Measurements from ENCODE around the gene KRT85. TPM values are rescaled to one million over a fixed set of nuclear protein-coding genes. Genes with fewer than 3 reads are reported as not detected.

KRT85 gene
- total RNA-seq, 4 donors from 2014 or later = not detected

DNA sequence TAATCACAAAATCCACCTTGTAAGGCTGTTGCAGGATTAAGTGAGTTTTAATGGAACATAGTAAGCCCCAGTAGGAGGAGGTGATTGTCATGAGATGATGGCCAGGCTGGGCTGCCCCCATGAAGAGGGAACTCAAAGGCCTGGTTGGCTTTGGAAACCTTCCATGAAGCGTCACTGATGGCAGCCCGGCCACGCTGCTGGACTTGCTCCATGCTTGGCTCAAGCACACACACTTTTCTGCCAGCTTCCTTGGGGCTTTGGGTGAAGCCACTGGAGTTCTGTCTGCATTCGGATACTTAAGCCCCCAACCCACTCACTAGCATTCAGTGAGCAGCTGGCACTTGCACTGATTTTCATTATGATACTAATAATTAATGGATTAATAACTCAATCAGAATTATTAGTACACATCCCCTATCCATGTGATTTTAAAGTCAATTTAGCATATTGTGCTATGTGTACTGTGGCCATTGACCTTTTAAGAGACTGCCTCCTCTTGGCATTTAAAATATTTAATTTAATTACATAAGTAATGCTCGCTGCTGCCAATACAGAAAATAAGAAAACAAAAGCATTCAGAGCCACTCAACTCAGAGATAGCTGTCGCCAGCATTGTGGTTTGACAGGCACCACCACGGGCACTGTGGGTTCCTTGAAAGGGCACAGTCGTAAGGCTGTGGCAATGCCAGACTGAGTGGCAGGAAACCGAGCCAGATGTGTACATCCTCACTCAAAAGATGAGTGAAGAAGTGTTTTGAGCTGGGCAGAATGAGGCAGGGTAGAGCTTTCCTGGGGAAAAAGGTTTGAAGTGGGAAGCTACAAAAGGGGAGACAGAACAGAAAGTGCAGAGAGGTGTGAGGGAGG lies 15.9 kb downstream of the KRT85 start:
- intact Hi-C loops (cut with DNase I) = no loop called here
- Histone ChIP-seq H3K27ac (no peak overlapping the region), H3K9me3 (no peaks in the 10 kb centered on the region), H3K27me3 (peaks cover 0 to 66% (median 0%) of the 10 kb centered on the region in 4 donors), H3K4me1 (peaks cover 0 to 24% (median 0%) of the 10 kb centered on the region in 3 donors), H3K36me3 (no peaks in the 10 kb centered on the region), H3K4me3 (no peak overlapping the region)
- TF ChIP-seq POLR2A (IDR thresholded peaks at IDR 0.05) = no peak
- TF ChIP-seq, protein P1, sequence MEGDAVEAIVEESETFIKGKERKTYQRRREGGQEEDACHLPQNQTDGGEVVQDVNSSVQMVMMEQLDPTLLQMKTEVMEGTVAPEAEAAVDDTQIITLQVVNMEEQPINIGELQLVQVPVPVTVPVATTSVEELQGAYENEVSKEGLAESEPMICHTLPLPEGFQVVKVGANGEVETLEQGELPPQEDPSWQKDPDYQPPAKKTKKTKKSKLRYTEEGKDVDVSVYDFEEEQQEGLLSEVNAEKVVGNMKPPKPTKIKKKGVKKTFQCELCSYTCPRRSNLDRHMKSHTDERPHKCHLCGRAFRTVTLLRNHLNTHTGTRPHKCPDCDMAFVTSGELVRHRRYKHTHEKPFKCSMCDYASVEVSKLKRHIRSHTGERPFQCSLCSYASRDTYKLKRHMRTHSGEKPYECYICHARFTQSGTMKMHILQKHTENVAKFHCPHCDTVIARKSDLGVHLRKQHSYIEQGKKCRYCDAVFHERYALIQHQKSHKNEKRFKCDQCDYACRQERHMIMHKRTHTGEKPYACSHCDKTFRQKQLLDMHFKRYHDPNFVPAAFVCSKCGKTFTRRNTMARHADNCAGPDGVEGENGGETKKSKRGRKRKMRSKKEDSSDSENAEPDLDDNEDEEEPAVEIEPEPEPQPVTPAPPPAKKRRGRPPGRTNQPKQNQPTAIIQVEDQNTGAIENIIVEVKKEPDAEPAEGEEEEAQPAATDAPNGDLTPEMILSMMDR (IDR thresholded peaks at IDR 0.05) = no peak
- DNase-seq = no peak
- WGBS, 2 donors = 22 to 35% methylated on average over 9 of the region's 9 CpGs

DNA sequence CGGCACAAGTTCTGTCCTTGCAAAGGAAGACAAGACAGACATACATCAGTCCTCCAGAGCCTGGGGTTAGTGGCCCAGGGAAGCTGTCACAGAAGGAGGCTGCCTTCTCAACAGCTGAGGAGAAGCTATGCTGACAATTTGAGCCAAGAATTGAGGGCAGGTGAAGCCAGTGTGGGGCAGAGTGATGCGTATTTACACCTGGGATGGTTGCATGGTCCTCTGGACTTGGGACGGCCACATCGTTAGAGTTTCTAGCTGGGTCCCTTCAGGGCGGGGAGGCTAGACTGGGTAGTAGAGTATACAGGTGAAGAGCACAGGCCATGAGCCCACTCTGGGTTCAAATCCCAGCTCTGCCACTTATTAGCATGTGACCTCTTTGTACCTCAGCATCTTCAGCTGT lies 16.5 kb downstream of the KRT85 start:
- intact Hi-C loops (cut with DNase I) = no loop called here
- H3K36me3 ChIP-seq = no peaks in the 10 kb centered on the region
- H3K9me3 ChIP-seq = no peaks in the 10 kb centered on the region
- H3K4me3 ChIP-seq = no peak overlapping the region
- H3K4me1 ChIP-seq = peaks cover 0 to 30% (median 0%) of the 10 kb centered on the region in 3 donors
- no peak for DNase-seq
- H3K27ac ChIP-seq = no peak overlapping the region
- peaks cover 0 to 60% (median 0%) of the 10 kb centered on the region in 4 donors for H3K27me3 ChIP-seq
- WGBS, 2 donors = 82 to 96% methylated on average over 4 to 5 of the region's 5 CpGs
- TF ChIP-seq POLR2A (IDR thresholded peaks at IDR 0.05) = no peak
- TF ChIP-seq, protein P1 (IDR thresholded peaks at IDR 0.05) = no peak

DNA sequence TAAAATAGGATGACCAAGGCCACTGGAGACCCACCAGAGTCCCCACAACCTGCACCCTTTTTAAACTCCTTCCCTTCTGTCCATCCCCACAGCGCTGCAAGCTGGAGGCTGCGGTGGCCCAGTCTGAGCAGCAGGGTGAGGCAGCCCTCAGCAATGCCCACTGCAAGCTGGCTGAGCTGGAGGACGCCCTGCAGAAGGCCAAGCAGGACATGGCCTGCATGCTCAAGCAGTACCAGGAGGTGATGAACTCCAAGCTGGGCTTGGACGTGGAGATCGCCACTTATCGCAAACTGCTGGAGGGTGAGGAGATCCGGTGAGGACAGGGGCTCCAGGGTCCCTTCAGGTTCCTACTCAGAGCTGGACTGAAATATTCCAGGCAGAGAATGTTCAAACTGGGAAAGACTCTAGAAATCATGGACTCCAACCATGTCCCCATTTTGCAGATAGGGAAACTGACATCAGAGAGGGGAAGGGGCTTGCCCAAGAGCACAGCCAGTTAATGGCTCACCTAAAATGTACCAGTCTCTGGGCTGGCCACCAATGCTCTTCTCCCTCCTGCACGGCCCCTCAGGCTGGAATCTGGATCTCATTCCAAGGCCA lies 17.2 kb downstream of the KRT85 start:
- Histone ChIP-seq H3K4me1 (peaks cover 0 to 34% (median 0%) of the 10 kb centered on the region in 3 donors), H3K27me3 (peaks cover 0 to 53% (median 0%) of the 10 kb centered on the region in 4 donors), H3K9me3 (no peaks in the 10 kb centered on the region), H3K36me3 (no peaks in the 10 kb centered on the region), H3K27ac (no peak overlapping the region), H3K4me3 (no peak overlapping the region)
- 79 to 94% methylated on average over 2 to 4 of the region's 8 CpGs for WGBS, 2 donors
- TF ChIP-seq, protein P1 (IDR thresholded peaks at IDR 0.05) = no peak
- TF ChIP-seq POLR2A (IDR thresholded peaks at IDR 0.05) = no peak
- intact Hi-C loops (cut with DNase I) = no loop called here
- DNase-seq = no peak

DNA sequence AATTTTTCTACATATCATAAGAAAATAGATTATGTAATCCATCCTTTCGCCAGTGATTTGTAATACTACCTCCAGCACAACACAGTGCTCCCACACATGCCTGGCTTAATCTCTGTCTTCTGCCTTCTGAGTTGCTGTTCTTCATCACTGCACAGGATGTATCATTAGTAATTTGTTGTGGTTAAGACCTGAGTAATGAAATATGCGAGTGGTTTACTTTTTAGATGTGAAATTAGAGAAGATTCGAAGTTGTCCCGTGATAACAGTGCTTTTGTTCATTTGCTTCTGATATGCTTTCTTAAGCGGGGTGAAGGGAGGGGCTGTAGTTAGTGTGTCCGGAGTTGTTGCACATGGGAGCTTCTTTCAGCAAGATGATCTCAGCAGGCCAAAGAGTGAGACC lies 18.1 kb downstream of the KRT85 start:
- H3K36me3 ChIP-seq = no peaks in the 10 kb centered on the region
- TF ChIP-seq, protein P1 (IDR thresholded peaks at IDR 0.05) = no peak
- no peak for TF ChIP-seq POLR2A (IDR thresholded peaks at IDR 0.05)
- H3K9me3 ChIP-seq = no peaks in the 10 kb centered on the region
- peaks cover 0 to 49% (median 0%) of the 10 kb centered on the region in 4 donors for H3K27me3 ChIP-seq
- 73 to 76% methylated on average over 6 of the region's 6 CpGs for WGBS, 2 donors
- no peak for DNase-seq
- H3K27ac ChIP-seq = no peak overlapping the region
- intact Hi-C loops (cut with DNase I) = no loop called here
- no peak overlapping the region for H3K4me3 ChIP-seq
- peaks cover 0 to 32% (median 0%) of the 10 kb centered on the region in 3 donors for H3K4me1 ChIP-seq

Measured in esophagus squamous epithelium (tissue), 5 donors.